Endothelial cell of umbilical vein (primary cell): ENCODE data around the gene SCYL2. TPM values are rescaled to one million over a fixed set of nuclear protein-coding genes. Genes with fewer than 3 reads are reported as not detected.
A peak's percentile ranks its signal among the peaks of the same experiment; 100 is the strongest.
"Not testable (repeated sequence)": the region's sequence is repeated elsewhere in the genome, so short reads cannot be mapped to it uniquely, and the experiment has no call there.

ENCODE experiments used
- BruUV-seq: library from RNA; stranded (reverse); fragments of 400-500 nt; replicated peaks from 2 replicates; lab custom pipeline; 2021; lab: Mats Ljungman, UMichigan
- CTCF ChIA-PET: fragments of 300-600, 350-600 bp; sonication (Branson Sonifier 250); formaldehyde crosslinking; loops from one replicate; lab custom pipeline; 2021; ENCODE audit warnings: antibody characterized with exemption, inconsistent platforms; lab: Charles Lee
- POLR2A ChIA-PET: fragments of 300-600, 350-600 bp; sonication (Branson Sonifier 250); formaldehyde crosslinking; loops from one replicate; lab custom pipeline; 2021; ENCODE audit warnings: antibody characterized with exemption, inconsistent platforms; lab: Charles Lee
- DNase-seq: peaks from one replicate; pipeline ENCODE4 v3.0.0-alpha.2; 2011; ENCODE audit warnings: low read depth, low spot score
- FAIRE-seq: peaks from 2 replicates; lab custom pipeline; 2011; peaks lifted over from hg19 to GRCh38; lab: Jason Lieb, UNC
- H2AFZ ChIP-seq: 2 replicates; pipeline ENCODE4 v1.6.0; 2012; ENCODE audit warnings: low read depth, low read length, control low read depth, inconsistent platforms
- H3K27ac ChIP-seq: 2 replicates; pipeline ENCODE4 v1.5.1; 2011; ENCODE audit warnings: low read depth, mild to moderate bottlenecking, control low read depth, low read length, moderate library complexity; ENCODE audit not compliant: insufficient read depth
- H3K27me3 ChIP-seq, 2 experiments: 2 replicates each; pipeline versions ENCODE4 v1.6.0 to v1.6.1; 2011; ENCODE audit warnings: low read length in 2 of 2, mixed read lengths in 1 of 2; ENCODE audit not compliant: control insufficient read depth in 2 of 2, insufficient read depth in 2 of 2
- H3K36me3 ChIP-seq, 2 experiments: 2 replicates in 1 of 2; 3 replicates in 1 of 2; pipeline ENCODE4 v1.5.1; 2011; ENCODE audit warnings: low read length in 2 of 2, mild to moderate bottlenecking in 1 of 2, moderate library complexity in 1 of 2; ENCODE audit not compliant: control insufficient read depth in 2 of 2, insufficient read depth in 2 of 2; ENCODE audit errors: extremely low read depth in 1 of 2
- H3K4me1 ChIP-seq: 3 replicates; pipeline ENCODE4 v1.5.1; 2011; ENCODE audit warnings: mild to moderate bottlenecking, low read length; ENCODE audit not compliant: control insufficient read depth, insufficient read depth; ENCODE audit errors: extremely low read depth
- H3K4me2 ChIP-seq: 2 replicates; pipeline ENCODE4 v1.6.1; 2011; ENCODE audit warnings: low read length, control low read depth, mixed read lengths; ENCODE audit not compliant: insufficient read depth
- H3K4me3 ChIP-seq, 3 experiments: fragments of 200-600 bp in 1 of 3; sonication (generic), shearing (Covaris generic) in 1 of 3; replicated peaks in 1 of 3; 2 replicates each; pipeline ENCODE4 v1.5.1; 2011 to 2016; ENCODE audit warnings: control low read depth in 3 of 3, low read length in 3 of 3, mild to moderate bottlenecking in 2 of 3, inconsistent platforms in 1 of 3, low read depth in 1 of 3, moderate library complexity in 1 of 3; ENCODE audit not compliant: insufficient read depth in 1 of 3
- H3K79me2 ChIP-seq: 2 replicates; pipeline ENCODE4 v1.6.0; 2012; ENCODE audit warnings: low read length, inconsistent platforms; ENCODE audit not compliant: control insufficient read depth, insufficient read depth
- H3K9ac ChIP-seq: replicated peaks from 2 replicates; pipeline ENCODE3; 2011; ENCODE audit warnings: low read length, control low read depth; ENCODE audit not compliant: insufficient read depth; ENCODE audit errors: extremely low read depth
- H3K9me1 ChIP-seq: replicated peaks from 3 replicates; pipeline ENCODE4 v1.6.0; 2011; ENCODE audit warnings: mild to moderate bottlenecking, low read length; ENCODE audit not compliant: control insufficient read depth, insufficient read depth; ENCODE audit errors: extremely low read depth
- H3K9me3 ChIP-seq: replicated peaks from 2 replicates; pipeline ENCODE4 v1.5.1; 2012; ENCODE audit warnings: low read length, inconsistent platforms; ENCODE audit not compliant: control insufficient read depth, insufficient read depth
- H4K20me1 ChIP-seq: replicated peaks from 2 replicates; pipeline ENCODE3; 2011; ENCODE audit warnings: mild to moderate bottlenecking, low read length; ENCODE audit not compliant: control insufficient read depth, insufficient read depth; ENCODE audit errors: extremely low read depth
- FOS ChIP-seq: IDR thresholded peaks from 2 replicates; pipeline ENCODE4 v1.6.1; 2011; ENCODE audit warnings: mild to moderate bottlenecking, low read length, moderate library complexity, borderline replicate concordance; ENCODE audit not compliant: insufficient read depth
- MAX ChIP-seq: IDR thresholded peaks from 2 replicates; pipeline ENCODE4 v1.6.1; 2011; ENCODE audit not compliant: insufficient read depth, insufficient read length
- MYC ChIP-seq: IDR thresholded peaks from one replicate; pipeline ENCODE4 v1.6.1; 2011; ENCODE audit warnings: mild to moderate bottlenecking, low read depth, low read length
- dilution Hi-C: fragments of 300-500 bp; cut with MboI; formaldehyde crosslinking; loops from one replicate; pipeline ENCODE4 v1.15.0; 2019; ENCODE audit warnings: low sequenced_read_pairs; ENCODE audit not compliant: extremely low pct_ligation_motif_present
- intact Hi-C: fragments of 100-400 bp; cut with micrococcal nuclease; formaldehyde crosslinking; loops from one replicate; pipeline ENCODE4 v1.10.0; 2022
- polyA plus RNA-seq, 4 experiments: library from polyadenylated mRNA; depleted of rRNA in 3 of 4; stranded (reverse) in 3 of 4; unstranded in 1 of 4; fragments of >200 nt; gene quantifications; 2 replicates each; pipeline versions ENCODE4 v1.2.1 to v1.2.3, GENCODE V29; 2011 to 2012; ENCODE audit warnings: missing spikeins in 1 of 4
- total RNA-seq: library from RNA; stranded (reverse); gene quantifications from 2 replicates; pipeline ENCODE4 v1.2.3, GENCODE V29; 2021

SCYL2 gene
- total and polyA plus RNA-seq, 2 donors (not counting 3 experiments of a cell fraction or from before 2014, with no cell fraction given), result 12.5 to 41.4 TPM

- DNase-seq, H3K4me3 ChIP-seq, dilution Hi-C loops, H4K20me1 ChIP-seq, H3K9ac ChIP-seq, H3K9me1 ChIP-seq, H2AFZ ChIP-seq, H3K9me3 ChIP-seq, BruUV-seq, H3K4me2 ChIP-seq, H3K79me2 ChIP-seq, H3K36me3 ChIP-seq, FAIRE-seq, H3K4me1 ChIP-seq, H3K27me3 ChIP-seq, H3K27ac ChIP-seq: not testable (repeated sequence)
- CTCF ChIA-PET, result interaction anchor here (1.0 to 4.8 kb wide), 2 partner anchors 11 to 173 kb away, joined by 3 to 172 read pairs; no protein-coding TSS in a partner anchor
- intact Hi-C loops, result loop anchor here (10.0 kb wide), 1 partner anchor 433 kb away; no protein-coding TSS in a partner anchor
- POLR2A ChIA-PET, result interaction anchor here (0.7 kb wide), 1 partner anchor 36 kb away, joined by 4 read pairs; no protein-coding TSS in a partner anchor
Observed at GRCh38 chr12:100231873-100232272, 35.1 kb upstream of the SCYL2 start.

- ChIA-PET POLR2A (no interaction called here), CTCF (interaction anchor here (1.1 to 4.8 kb wide), 17 partner anchors 12 to 504 kb away, joined by 3 to 172 read pairs (median 7); partner anchors contain the start of genes ACTR6, DEPDC4 and SCYL2)
- no TSS peak for BruUV-seq
- no peaks in the 10 kb centered on the region for H3K9me3 ChIP-seq
- no peaks in the 10 kb centered on the region for H3K9me1 ChIP-seq
- H3K9ac ChIP-seq, result no peak overlapping the region
- H3K79me2 ChIP-seq, result no peaks in the 10 kb centered on the region
- no peaks in the 10 kb centered on the region for H3K36me3 ChIP-seq
- intact Hi-C loops, result loop anchor here (1.0 to 10.0 kb wide), 3 partner anchors 170 to 431 kb away; no protein-coding TSS in a partner anchor
- DNase-seq, result peak; percentile 8
- FAIRE-seq, result no peak
- TF ChIP-seq FOS (no peak), MYC (no peak), MAX (no peak)
- dilution Hi-C loops, result no loop called here
- H3K27me3 ChIP-seq, result no peaks in the 10 kb centered on the region
- H4K20me1 ChIP-seq, result no peaks in the 10 kb centered on the region
- no peak overlapping the region for H2AFZ ChIP-seq
- H3K4me3 ChIP-seq, result no peak overlapping the region
- no peak overlapping the region for H3K4me2 ChIP-seq
- H3K4me1 ChIP-seq, result no peaks in the 10 kb centered on the region
- H3K27ac ChIP-seq, result no peak overlapping the region
Observed at GRCh38 chr12:100234166-100234565, 32.8 kb upstream of the SCYL2 start.
